Breast epithelium (tissue), 3 donors: ENCODE results near the gene ZNF513.

Source experiments
- POLR2A ChIP-seq: fragments of 450-650 bp; IDR thresholded peaks from one replicate; pipeline ENCODE4 v1.6.1; 2016; ENCODE audit warnings: antibody characterized with exemption, mild to moderate bottlenecking, moderate library complexity
- TF ChIP-seq, protein P1 (sequence below), 3 donors: fragments of 450-650 bp; IDR thresholded peaks; one replicate each; pipeline ENCODE4 v1.5.1; 2016 to 2017; ENCODE audit warnings: antibody characterized with exemption in 3 of 3, mild to moderate bottlenecking in 3 of 3, moderate library complexity in 3 of 3

DNA sequence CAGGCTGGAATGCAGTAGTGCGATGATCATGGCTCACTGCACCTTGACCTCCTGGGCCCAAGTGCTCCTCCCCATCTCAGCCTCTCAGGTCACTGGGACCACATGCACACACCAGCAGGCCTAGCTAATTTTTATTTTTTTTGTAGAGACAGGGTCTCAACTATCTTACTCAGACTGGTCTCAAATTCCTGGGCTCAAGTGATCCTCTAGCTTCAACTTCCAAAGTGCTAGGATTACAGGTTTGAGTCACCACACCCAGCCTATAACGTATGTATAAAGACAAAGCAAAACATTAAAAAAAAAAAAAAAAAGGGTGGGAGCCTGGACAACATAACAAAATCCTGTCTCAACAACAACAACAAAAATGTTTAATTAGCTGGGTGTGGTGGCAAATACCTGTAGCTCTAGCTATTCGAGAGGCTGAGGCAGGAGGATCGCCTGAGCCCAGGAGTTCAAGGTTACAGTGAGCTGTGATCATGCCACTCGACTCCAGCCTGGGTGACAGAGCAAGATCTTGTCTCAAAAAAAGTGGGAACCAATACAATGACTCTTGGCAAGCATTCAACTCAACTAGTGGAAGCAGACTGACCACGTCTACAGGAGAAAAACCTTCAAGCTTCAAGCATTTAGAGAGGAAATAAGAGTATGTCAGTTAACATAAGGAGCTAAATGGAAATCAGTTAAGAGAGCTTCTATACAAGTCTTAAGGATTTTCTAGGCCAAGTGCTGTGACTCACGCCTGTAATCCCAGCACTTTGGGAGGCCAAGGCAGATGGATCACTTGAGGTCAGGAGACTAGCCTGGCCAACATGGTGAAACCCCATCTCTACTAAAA, 26.6 kb downstream of the ZNF513 start:
- TF ChIP-seq, protein P1, sequence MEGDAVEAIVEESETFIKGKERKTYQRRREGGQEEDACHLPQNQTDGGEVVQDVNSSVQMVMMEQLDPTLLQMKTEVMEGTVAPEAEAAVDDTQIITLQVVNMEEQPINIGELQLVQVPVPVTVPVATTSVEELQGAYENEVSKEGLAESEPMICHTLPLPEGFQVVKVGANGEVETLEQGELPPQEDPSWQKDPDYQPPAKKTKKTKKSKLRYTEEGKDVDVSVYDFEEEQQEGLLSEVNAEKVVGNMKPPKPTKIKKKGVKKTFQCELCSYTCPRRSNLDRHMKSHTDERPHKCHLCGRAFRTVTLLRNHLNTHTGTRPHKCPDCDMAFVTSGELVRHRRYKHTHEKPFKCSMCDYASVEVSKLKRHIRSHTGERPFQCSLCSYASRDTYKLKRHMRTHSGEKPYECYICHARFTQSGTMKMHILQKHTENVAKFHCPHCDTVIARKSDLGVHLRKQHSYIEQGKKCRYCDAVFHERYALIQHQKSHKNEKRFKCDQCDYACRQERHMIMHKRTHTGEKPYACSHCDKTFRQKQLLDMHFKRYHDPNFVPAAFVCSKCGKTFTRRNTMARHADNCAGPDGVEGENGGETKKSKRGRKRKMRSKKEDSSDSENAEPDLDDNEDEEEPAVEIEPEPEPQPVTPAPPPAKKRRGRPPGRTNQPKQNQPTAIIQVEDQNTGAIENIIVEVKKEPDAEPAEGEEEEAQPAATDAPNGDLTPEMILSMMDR (IDR thresholded peaks at IDR 0.05), result no peak
- TF ChIP-seq POLR2A, result no peak
